ENCODE measurements around the gene CHST13.

The CHST13 gene, protein sequence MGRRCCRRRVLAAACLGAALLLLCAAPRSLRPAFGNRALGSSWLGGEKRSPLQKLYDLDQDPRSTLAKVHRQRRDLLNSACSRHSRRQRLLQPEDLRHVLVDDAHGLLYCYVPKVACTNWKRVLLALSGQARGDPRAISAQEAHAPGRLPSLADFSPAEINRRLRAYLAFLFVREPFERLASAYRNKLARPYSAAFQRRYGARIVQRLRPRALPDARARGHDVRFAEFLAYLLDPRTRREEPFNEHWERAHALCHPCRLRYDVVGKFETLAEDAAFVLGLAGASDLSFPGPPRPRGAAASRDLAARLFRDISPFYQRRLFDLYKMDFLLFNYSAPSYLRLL

GRCh38 chr3:126523745-126524428, at the start of gene CHST13:
Gene CHST13 (plus strand): TSS chr3:126524155. CDS start chr3:126524333, 178 bp downstream.
- DNase-seq = no peak

GRCh38 chr3:126474498-126475412, 49.2 kb upstream of the CHST13 start:
- DNase-seq = peak; percentile 30

GRCh38 chr3:126475413-126476114, 48.4 kb upstream of the CHST13 start, which contains the start of gene ZXDC:
Gene ZXDC (minus strand): TSS chr3:126475891. CDS start chr3:126475865, 26 bp downstream.
- DNase-seq = peak; percentile 94

GRCh38 chr3:126476166-126477060, 47.5 kb upstream of the CHST13 start:
- no peak for DNase-seq

GRCh38 chr3:126477061-126477380, 46.9 kb upstream of the CHST13 start:
- DNase-seq = no peak

- no peak for DNase-seq
Observed at GRCh38 chr3:126478581-126479310, 45.2 kb upstream of the CHST13 start.

- no peak for DNase-seq
Observed at GRCh38 chr3:126479642-126480041, 44.3 kb upstream of the CHST13 start.

DNA sequence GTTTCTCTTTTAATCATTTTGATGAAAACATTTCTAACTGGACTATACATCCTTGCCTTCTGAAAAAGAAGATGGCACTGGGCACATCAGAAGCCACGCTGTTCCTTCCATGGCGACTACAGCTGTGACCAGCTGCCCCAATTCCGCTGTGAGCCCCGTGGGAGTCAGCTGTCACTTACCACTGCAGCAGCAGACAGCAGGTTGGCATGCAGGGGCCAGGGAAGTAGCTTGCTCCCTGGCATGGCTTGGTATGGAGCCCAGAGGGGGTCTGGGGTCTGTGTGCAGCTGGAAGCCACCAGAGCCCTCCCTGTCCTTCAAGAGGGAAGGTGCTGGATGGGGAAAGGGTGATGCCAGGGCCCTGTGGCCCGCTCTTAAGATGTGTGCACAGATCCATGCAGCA, 43.7 kb upstream of the CHST13 start:
- DNase-seq = no peak

DNA sequence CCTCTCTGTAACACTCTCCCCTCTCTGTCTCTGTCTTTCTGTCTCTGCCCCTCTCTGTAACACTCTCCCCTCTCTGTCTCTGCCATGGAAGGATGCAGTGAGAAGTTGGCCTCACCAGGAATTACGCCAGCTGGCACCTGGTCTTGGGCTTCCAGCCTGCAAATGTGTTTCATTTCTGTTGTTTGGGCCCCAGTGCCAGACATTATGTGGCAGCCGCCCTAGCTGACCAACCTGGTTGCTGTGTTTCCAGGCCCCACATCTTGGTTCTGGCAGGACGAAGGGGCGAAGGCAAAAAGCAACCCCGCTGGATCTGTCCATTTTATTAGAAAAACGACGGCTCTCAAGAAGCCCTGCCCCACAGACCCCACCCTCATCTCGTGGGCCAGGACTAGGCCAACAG, 43.1 kb upstream of the CHST13 start:
- DNase-seq = no peak

DNA sequence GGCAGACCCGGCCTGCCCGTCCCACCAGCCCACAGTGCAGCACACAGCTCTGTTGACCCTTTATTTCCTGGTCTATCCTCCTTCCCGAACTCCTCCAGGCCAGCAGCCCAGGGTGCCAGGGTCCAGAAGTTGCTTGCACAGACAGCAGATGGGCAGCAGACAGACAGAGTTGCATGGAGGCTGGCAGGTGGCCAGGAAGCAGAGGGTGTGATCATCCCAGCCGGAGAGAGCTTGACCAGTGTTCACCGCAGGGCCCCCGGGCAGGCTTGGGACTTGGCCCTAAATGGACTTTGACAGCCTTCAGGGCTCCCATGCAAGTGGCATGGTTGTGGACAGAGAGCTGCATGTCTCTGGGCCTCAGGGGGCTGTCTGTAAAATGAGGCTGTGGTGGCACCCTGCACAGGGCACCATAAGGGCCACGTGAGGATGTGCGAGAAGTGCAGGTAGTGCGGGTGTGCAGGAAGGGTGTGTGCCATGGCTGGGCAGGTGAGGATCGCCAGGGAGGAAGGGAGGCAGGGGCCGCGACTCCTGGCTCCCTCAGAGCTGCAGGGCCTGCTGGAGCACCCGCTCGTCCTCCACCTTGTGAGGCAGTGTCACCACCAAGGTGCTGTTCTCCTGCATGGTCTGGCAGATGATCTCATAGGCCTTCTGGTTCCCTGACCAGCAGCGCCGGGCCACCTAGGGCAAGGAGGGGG, 42.0 kb upstream of the CHST13 start:
- no peak for DNase-seq

GRCh38 chr3:126482503-126483255, 41.3 kb upstream of the CHST13 start:
- no peak for DNase-seq

- no peak for DNase-seq
Observed at GRCh38 chr3:126483321-126483761, 40.6 kb upstream of the CHST13 start.

- no peak for DNase-seq
Observed at GRCh38 chr3:126484148-126484547, 39.8 kb upstream of the CHST13 start.

DNA sequence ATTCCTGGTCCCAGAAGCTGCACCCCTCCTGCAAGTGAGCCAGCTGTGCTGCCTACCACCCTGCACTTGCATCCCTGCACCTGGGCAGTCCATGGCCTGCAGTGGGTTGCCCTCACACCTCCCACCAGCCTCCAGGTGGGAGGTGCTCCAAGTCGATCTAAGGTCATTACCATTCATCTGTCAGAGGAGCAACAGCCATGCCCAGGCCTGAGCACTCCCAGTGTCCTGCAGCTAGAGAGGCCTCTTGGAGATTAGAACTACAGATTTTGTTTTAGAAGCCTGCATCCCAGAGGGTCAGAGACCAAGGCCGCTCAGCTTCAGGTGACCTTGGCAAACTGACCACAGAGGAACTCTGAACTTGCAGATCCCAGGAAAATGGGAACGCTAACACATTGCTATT, 39.3 kb upstream of the CHST13 start:
- no peak for DNase-seq

- no peak for DNase-seq
Observed at GRCh38 chr3:126485176-126485897, 38.6 kb upstream of the CHST13 start.

GRCh38 chr3:126485956-126486355, 38.0 kb upstream of the CHST13 start:
- DNase-seq = no peak

DNA sequence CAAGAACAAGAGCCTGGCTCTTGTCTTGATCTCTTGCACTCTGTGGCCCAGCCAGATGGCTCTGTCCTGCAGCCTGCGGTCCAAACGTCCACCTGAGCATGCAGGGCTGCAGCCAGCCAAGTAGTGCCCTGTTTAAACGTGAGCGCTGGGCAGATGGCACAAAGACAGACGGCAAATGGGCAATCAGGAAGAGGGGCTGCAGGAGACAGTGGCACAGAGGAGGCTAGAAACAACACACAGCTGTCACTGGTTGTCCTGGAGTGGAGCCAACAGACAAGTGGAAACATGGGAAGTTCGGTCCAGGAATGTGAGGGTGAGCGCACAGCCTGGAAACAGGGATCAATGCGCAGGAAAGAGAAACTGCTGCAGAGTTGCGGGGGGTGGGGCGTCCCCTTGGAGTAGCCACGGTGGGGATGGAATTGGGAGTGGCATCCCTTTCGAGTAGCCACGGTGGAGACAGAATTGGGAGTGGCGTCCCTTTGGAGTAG, 37.6 kb upstream of the CHST13 start:
- no peak for DNase-seq

DNA sequence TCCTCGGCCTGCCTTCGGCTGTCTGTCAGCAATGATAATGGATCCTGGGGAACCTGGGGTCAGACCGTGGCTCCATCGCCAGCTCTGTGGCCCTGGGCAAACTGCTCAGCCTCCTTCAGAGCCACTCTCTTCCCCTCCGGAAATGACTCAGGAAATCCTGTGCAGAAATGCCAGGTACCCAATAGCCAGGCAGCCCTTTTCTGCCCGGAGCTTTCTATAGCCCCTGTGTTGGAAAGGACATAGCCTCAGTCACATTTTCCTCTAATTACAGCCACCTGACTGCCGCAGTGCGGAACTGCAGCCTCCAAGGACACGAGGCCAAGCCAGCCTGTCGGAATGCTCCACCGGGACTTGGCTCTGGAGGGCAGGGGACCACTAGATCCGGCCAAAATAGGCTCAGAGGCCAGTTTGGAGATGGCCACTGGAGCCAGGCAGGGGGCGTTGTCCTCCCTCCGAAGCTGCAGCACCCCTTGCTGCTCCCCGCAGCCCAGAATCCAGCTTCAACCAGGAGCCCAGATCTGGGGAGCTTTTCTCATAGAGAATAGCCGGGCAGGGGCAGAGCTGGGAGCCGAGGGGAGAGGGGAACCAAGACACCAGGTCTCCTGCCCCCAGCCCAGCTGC, 36.7 kb upstream of the CHST13 start:
- DNase-seq = no peak
